ENCODE data around the gene TEDC2.

DNA sequence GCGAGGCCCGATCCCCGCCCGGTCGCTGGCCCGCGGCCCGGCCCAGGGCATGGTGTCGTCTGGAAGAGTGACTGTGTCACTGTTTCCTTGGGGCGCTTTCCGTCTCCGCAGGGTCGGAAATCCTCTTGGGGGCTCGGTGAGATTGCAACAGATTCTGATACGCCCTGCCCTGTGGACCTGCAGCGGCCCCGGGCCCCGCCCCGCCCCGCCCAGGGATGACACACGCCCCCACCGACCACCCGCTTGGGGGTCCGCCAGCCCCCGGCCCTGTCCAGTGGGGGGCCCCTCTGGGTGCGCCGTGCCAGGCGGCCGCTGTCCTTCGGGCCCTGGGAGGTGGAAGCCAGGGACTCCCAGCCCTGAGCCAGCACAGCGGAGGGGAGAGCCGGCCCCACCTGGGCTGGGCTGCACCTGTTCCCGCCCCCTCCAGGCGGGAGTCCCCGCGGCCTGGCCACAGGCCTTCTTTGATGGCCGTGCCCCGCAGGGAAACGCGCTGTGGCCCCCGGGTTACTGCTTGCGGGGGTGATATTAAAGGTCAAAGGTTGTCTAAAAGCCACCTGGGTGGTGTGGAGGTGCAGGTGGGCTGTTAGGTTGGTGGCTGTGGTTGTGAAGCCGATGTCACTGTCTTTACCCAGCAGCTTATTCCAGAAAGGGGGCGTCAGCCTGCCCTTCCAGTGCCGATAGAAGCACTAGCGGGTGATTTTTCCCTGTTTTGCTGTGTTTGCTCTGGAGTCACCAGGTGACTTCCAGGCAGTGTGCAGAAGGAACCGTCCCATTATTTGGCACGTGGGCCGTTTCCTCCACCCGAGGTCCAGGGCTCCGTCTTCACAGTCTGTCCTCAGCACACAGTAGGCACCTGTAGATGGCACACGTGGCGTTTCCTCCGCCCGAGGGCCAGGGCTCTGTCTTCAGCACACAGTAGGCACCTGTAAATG, 15.8 kb downstream of the TEDC2 start:
- TF ChIP-seq JUNB (IDR thresholded peaks at IDR 0.05) (no peak), RFX5 (IDR thresholded peaks at IDR 0.05; ENCODE audit: low read depth, low read length) (no peak), EZH2 (IDR thresholded peaks at IDR 0.05; ENCODE audit: borderline replicate concordance, control insufficient read depth, low read depth, low read length) (no peak), SMC3 (IDR thresholded peaks at IDR 0.05; ENCODE audit: borderline replicate concordance, low read length) (no peak), POLR2A (IDR thresholded peaks at IDR 0.05; ENCODE audit: low read depth, low read length) (no peak), SUZ12 (IDR thresholded peaks at IDR 0.05; ENCODE audit: unreplicated experiment) (no peak), EP300 (IDR thresholded peaks at IDR 0.05; ENCODE audit: borderline replicate concordance in 1 of 2, control insufficient read depth in 1 of 2, low read depth in 2 of 2, low read length in 2 of 2) (no peak), RAD21 (IDR thresholded peaks at IDR 0.05; ENCODE audit: insufficient read depth, low read depth, low read length) (no peak)
- TF ChIP-seq, protein P1, sequence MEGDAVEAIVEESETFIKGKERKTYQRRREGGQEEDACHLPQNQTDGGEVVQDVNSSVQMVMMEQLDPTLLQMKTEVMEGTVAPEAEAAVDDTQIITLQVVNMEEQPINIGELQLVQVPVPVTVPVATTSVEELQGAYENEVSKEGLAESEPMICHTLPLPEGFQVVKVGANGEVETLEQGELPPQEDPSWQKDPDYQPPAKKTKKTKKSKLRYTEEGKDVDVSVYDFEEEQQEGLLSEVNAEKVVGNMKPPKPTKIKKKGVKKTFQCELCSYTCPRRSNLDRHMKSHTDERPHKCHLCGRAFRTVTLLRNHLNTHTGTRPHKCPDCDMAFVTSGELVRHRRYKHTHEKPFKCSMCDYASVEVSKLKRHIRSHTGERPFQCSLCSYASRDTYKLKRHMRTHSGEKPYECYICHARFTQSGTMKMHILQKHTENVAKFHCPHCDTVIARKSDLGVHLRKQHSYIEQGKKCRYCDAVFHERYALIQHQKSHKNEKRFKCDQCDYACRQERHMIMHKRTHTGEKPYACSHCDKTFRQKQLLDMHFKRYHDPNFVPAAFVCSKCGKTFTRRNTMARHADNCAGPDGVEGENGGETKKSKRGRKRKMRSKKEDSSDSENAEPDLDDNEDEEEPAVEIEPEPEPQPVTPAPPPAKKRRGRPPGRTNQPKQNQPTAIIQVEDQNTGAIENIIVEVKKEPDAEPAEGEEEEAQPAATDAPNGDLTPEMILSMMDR (IDR thresholded peaks at IDR 0.05 in 2 of 3, conservative IDR thresholded peaks at IDR 0.05 in 1 of 3; ENCODE audit: control insufficient read depth in 2 of 3, extremely low read depth in 1 of 3, insufficient read depth in 1 of 3, low read depth in 3 of 3, low read length in 3 of 3): no peak
- TF ChIP-seq, protein P2, sequence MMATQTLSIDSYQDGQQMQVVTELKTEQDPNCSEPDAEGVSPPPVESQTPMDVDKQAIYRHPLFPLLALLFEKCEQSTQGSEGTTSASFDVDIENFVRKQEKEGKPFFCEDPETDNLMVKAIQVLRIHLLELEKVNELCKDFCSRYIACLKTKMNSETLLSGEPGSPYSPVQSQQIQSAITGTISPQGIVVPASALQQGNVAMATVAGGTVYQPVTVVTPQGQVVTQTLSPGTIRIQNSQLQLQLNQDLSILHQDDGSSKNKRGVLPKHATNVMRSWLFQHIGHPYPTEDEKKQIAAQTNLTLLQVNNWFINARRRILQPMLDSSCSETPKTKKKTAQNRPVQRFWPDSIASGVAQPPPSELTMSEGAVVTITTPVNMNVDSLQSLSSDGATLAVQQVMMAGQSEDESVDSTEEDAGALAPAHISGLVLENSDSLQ (IDR thresholded peaks at IDR 0.05): no peak

Data from GM12878 (cell line).